NB4 (cell line): ENCODE data around the gene EHD3.

Experiments
- DNase-seq: peaks from one replicate; pipeline ENCODE4 v3.0.0; 2010; ENCODE audit warnings: low read depth
- H3K4me3 ChIP-seq: one replicate; pipeline ENCODE4 v1.5.1; 2011; ENCODE audit warnings: mild to moderate bottlenecking, low read depth, low read length, moderate library complexity
- CTCF ChIP-seq: IDR thresholded peaks from one replicate; pipeline ENCODE4 v1.5.1; 2012; ENCODE audit warnings: low read depth, low read length
- MYC ChIP-seq: IDR thresholded peaks from 2 replicates; pipeline ENCODE4 v1.6.1; 2011; ENCODE audit warnings: low read depth, low read length
- POLR2A ChIP-seq: IDR thresholded peaks from 2 replicates; pipeline ENCODE4 v1.6.1; 2011; ENCODE audit warnings: mild to moderate bottlenecking; ENCODE audit not compliant: insufficient read length; ENCODE audit errors: extremely low read depth
- TF ChIP-seq, protein P1 (sequence below): IDR thresholded peaks from 2 replicates; pipeline ENCODE4 v1.6.1; 2011; ENCODE audit warnings: low read depth, low read length

EHD3 gene

DNA sequence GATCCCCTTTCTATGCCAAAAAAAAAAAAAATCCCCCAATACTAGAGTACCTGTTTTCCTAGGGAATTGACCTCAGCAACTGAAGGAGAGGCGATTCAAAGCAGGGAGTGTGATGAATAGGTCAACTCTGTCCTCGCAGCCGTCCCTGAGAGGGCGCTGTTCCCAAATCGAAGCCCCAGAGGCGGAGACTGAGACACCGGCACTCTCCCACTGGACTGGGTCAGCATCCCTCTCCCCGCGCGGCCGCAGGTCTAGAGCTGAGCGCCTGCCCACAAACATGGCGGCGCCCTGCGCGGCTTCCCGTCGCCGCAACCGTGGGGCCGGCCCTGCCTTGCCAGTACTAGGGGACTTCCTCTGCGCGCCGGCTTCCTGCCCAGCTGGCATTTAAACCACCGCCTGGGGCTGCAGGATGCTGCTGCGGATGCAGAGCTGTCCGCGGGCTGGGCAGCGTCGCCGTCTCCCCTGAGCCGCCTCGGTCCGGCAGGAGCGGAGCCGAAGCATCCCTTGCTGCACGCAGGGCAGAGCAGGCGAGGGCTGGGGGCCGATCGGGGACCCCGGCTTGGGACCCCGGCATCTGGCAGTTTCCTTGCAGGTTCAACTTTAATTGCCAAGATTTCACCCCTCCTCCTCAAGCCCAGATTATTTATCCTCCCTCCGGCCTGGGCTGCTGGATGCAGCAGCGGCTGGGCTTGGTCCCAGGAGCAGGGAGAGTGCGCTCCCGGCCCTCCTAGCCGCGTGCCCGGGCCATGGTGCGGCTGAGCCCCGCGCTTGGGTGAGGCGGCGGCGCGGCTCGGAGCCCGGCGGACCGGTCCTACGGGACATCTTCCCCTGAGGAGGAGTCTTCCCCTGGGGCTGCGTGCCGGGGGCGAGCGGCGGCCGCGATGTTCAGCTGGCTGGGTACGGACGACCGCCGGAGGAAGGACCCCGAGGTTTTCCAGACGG, at the start of gene EHD3:
TSS of gene EHD3 (plus strand) at position 412 of the 942 bp plus-strand sequence. CDS start at position 882, 470 bp downstream.
- TF ChIP-seq CTCF (peak; percentile 35), POLR2A (no peak), MYC (no peak)
- TF ChIP-seq, protein P1, sequence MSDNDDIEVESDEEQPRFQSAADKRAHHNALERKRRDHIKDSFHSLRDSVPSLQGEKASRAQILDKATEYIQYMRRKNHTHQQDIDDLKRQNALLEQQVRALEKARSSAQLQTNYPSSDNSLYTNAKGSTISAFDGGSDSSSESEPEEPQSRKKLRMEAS = no peak
- no peak within 1 kb of the TSS for H3K4me3 ChIP-seq
- DNase-seq = peak; percentile 79

GRCh38 chr2:31187166-31187565, 46.8 kb upstream of the EHD3 start:
- no peak for DNase-seq
- no peak overlapping the region for H3K4me3 ChIP-seq
- TF ChIP-seq, protein P1 = no peak
- TF ChIP-seq MYC (no peak), CTCF (no peak), POLR2A (no peak)

DNA sequence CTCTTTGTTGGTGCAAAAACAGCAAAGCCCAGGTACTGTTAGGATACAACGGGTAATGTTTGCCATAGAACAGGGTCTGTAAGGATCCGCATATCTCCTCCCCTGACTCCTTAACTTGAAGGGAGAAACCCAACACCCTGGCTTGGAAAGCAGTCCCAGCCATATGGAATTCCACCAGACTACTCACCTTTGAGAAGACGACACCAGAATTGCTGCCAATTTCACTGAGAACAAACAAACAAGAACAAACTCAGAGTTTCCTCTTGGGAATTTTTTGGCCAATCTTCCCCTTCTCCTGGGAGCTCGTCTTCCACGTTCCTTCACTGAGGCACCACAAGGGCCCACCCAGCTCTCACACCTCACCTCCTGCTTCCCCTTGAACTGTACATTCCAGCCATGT, 45.8 kb upstream of the EHD3 start:
- no peak overlapping the region for H3K4me3 ChIP-seq
- DNase-seq = no peak
- TF ChIP-seq MYC (no peak), CTCF (no peak), POLR2A (no peak)
- TF ChIP-seq, protein P1 = no peak

DNA sequence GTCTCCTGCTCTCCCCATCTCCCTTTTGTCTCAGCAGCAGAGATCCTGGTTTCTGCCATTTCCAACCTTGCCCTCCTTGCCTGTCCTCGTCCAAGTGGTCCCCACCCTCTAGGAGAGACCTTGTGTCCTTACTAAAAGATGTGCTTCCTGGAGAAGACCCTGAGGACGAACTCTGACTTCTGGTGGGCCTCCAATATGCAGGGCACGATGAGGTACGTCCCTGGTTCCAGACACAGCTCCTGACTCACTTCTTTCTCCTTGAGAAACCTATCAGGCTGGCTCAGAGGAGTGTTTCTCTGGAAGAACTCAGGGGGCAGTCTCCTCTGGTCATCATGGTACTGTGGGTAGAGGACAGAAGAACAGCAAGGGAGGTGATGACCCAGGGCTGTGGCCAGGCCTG, 44.8 kb upstream of the EHD3 start:
- H3K4me3 ChIP-seq = no peak overlapping the region
- TF ChIP-seq CTCF = no peak
- TF ChIP-seq MYC = no peak
- TF ChIP-seq POLR2A = no peak
- TF ChIP-seq, protein P1 = no peak
- no peak for DNase-seq

GRCh38 chr2:31190188-31190587, 43.8 kb upstream of the EHD3 start:
- H3K4me3 ChIP-seq = no peak overlapping the region
- DNase-seq = no peak
- TF ChIP-seq CTCF (no peak), MYC (no peak), POLR2A (no peak)
- TF ChIP-seq, protein P1 = no peak
